ENCODE results near the gene NME7.
"Not testable (repeated sequence)": the region's sequence is repeated elsewhere in the genome, so short reads cannot be mapped to it uniquely, and the experiment has no call there.

Gene NME7

DNA sequence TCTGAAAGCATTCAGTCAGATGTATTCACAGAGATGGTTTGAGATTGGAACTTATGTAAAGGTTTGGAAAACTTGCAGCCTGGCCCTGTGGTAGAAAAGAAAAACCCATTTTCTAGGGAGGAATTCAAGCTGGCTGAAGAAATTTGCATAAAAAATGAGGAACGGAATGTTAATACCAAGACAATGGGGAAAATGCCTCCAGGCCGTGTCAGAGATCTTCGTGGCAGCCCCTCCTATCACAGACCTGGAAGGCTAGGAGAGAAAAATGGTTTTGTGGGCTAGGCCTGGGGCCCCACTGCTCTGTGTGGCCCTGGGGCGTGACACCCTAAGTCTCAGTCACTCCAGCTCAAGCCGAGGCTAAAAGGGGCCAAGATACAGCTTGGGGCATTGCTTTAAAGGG lies 26.7 kb downstream of the NME7 start:
- no peak for DNase-seq

DNA sequence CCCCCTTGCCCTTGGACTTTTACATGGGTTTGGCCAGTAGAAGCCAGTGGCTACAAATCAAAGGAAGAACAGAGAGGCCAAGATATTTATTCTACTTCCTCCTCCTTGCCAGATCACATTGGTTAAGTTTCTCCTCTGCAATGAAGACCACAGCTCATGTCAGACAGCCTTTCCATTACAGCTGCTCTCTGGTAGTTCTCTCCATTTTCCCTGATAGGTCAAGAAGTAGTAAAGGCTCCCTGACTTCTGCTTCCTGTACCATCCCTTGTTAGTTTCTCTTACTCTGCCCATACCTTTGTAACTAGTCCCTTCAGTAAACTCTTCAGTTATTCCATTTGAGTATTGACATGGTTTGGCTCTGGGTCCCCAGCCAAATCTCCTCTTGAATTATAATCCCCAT lies 27.8 kb downstream of the NME7 start:
- no peak for DNase-seq

DNA sequence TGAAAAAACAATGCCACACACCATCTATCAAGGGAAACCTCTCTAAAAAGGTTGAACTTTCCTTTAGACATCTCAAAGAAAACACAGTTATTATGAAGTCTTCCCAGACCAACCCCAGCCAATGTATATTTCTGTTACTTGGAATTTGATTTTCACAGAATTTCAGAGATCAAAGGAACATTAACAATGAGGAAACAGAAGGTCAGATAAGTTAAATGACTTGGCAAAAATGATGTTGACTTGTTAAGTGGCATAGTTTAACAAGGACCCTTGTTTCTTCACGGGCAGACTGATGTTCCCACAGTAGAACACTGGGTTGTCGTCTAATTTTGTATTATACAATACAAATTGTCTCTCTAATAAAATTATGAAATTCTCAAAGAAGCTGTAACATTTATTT lies 29.0 kb downstream of the NME7 start:
- DNase-seq, result no peak

DNA sequence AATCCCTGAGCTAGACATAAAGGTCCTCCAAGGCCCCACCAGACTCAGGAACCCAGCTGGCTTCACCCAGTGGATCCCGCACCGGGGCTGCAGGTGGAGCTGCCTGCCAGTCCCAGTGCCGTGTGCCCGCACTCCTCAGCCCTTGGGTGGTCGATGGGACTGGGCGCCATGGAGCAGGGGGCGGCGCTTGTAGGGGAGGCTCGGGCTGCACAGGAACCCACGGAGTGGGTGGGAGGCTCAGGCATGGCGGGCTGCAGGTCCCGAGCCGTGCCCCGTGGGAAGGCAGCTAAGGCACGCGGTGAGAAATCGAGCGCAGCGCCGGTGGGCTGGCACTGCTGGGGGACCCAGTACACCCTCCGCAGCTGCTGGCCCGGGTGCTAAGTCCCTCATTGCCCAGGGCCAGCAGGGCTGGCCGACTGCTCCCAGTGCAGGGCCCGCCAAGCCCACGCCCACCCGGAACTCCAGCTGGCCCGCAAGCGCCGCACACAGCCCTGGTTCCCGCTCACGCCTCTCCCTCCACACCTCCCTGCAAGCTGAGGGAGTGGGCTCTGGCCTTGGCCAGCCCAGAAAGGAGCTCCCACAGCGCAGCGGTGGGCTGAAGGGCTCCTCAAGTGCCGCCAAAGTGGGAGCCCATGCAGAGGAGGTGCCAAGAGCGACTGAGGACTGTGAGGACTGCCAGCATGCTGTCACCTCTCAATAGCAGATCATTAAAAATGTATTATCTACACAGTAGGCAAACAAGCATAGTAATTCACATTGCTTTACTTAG lies 30.5 kb downstream of the NME7 start:
- DNase-seq, result not testable (repeated sequence)

DNA sequence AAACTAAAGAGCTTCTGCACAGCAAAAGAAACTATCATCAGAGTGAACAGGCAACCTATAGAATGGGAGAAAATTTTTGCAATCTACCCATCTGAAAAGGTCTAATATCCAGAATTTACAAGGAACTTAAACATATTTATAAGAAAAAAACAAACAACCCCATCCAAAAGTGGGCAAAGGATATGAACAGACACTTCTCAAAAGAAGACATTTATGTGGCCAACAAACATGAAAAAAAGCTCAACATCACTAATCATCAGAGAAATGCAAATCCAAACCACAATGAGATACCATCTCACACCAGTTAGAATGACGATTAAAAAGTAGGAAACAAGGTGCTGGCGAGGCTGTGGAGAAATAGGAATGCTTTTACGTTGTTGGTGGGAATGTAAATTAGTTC lies 32.9 kb downstream of the NME7 start:
- not testable (repeated sequence) for DNase-seq

DNA sequence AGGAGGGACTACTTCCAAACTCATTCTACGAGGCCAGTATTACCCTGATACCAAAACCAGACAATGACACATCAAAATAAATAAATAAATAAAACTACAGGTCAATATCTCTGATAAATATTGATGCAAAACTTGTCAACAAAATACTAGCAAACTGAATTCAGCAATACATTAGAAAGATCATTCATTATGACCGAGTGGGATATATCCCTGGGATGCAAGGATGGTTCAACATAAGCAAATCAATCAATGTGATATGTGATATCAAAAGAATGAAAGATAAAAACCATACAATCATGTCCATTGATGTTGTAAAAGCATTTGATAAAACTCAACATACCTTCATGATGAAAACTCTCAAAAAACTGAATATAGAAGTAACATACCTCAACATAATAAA lies 36.7 kb downstream of the NME7 start:
- DNase-seq, result no peak

DNA sequence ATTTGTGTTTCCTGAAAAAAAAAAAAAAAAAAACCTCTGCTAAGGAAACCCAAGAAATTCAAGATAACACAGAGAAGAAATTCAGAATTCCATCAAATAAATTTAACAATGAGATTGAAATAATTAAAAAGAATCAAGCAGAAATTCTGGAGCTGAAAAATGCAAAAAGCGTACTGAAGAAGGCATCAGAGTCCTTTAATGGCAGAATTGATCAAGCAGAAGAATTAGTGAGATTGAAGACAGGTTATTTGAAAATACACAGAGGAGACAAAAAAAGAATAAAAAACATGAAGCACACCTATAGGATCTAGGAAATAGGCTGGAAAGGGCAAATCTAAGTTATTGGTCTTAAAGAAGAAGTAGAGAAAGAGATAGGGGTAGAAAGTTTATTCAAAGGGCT lies 38.2 kb downstream of the NME7 start:
- no peak for DNase-seq

- no peak for DNase-seq
These were observed 39.7 kb downstream of the NME7 start for GRCh38 chr1:169327875-169328274.

DNA sequence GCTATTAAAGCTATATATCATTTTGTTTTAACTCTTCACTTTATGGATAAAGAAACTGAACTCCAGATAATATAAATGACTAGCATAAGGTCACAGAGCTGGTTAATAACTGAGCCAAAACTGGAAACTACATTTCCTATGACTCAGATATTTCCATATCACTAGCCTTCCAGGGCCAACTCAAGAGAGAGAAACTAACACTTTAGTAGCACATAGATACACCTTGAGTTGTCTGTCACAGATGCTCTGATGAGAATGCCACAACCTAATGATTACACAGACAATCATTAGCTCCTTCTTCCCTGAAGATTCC lies 40.7 kb downstream of the NME7 start:
- no peak for DNase-seq

GRCh38 chr1:169326261-169326955 lies 41.2 kb downstream of the NME7 start:
- DNase-seq, result no peak

DNA sequence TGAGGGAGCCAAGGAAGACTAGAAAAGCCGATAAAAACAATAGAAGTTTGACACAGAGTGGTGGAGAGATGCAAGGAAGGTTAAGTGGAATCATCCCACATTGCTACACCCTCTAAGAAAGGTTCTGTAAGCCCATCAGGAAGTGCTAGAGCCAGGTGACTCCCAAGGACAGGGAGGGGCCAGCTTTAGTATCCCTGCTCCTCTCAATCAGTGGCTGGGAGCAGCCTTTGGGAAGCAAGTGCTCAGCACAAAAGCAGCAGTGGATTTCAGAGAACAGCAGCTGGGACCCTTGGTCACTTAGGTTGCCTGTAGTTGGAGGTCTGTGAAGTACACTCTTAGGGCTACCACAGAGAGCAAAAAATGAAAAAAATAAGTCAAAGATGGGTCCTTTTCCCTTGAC lies 42.5 kb downstream of the NME7 start:
- DNase-seq, result no peak

DNA sequence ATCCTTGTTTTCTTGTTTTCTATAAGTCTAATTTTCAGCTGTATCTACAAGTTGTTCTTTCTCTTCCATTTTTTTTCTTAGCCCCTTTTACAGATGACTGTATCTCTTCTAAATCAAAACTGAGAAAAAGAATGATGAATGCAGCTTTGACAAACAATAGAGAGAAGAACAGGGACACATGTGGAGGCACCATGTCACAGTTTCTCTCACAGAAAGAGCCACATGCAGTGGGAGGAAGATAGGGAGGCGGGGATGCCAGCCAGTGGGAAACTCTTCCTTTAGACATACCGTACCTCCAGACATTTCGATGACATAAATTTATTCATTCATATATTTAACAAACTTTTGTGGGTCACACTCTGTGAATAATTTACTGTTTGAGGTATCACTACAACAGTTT lies 45.5 kb downstream of the NME7 start:
- no peak for DNase-seq

GRCh38 chr1:169321539-169321938 lies 46.1 kb downstream of the NME7 start:
- no peak for DNase-seq

DNA sequence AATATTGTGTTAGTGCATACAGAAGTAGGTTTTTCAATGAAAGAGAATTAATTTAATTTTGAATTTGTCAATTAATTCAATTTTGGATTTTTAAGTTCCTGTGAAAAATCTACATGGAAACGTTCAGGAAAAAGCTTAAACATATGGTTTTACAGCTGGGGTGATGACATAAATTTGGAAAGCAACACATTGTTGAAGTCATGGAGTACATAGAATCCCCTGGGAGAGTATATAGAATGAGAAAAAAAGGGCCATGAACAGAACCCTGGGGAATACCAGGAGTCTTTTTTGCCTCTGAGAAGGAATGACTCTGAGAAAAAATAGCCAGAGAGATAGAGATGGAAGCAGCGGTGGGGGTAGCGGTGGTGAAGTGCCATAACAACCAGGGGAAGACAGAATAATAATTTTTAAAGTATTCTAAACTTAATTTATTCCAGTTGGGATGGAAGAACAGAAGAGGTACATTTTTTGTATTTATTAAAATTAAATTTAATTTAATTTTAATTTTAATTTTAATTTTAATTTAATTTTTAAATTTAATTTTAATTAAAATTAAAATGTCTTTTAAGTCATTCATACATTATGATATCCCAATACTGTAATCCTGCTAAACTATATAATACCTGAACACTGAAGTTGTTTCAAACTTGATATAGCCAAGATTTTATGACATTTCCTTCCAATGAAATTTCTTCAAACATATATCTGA lies 48.9 kb downstream of the NME7 start:
- no peak for DNase-seq

- DNase-seq, result no peak
These were observed 51.0 kb downstream of the NME7 start for GRCh38 chr1:169316556-169316955.

- DNase-seq, result no peak
These were observed 55.3 kb downstream of the NME7 start for GRCh38 chr1:169312084-169312954.

- DNase-seq, result no peak
These were observed 58.1 kb downstream of the NME7 start for GRCh38 chr1:169309178-169310166.

DNA sequence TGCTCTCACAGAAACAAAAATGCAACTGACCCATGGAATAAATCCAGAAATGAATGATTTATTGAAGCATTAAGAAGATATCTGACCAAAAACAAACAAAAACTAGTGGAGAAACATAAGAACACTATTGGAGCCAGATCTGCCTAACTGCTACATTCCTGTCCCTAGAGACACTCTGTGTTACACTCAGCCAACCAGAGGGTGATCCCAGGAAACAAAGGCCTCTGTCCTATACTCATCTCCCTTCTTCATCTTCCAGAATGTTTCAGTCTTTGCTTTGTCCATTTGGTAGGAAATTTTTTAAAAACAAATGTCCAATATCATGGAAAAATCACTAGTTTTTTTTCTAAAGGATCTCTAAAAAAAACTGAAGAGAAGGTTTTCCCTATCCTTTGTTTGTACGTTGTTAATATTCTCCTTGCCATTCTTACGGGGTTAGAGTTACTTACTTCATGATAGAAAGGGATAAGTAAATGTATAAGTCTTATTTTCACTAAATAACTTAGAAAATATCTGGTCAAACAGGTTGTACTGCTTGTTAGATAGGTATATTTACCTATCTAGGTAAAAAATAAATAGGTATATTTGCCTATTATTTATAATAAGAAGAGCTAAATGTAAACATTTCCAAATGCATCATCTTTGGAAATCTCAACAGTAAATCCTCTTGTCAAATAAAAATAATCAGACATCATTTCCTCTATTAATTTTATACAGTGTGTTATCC lies 59.1 kb downstream of the NME7 start:
- no peak for DNase-seq

DNA sequence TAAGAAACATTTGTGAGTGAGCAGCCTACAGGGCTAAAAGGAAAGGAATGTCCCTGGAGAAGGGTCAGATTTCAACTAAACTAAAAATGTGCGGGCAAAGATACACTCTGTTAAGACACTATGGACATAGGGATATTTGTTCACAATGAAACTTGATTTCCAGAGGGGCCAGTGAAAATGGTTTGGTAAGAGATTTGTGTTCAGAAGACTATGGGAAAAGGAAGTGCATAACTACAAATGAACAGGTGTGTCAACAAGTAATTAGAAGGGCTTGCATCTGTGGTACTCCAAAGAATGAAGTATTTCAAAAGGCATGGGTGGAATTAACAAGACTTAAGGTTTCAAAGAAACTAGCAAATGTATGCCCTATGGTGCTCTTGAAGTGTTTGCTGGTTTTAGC lies 60.4 kb downstream of the NME7 start:
- no peak for DNase-seq

DNA sequence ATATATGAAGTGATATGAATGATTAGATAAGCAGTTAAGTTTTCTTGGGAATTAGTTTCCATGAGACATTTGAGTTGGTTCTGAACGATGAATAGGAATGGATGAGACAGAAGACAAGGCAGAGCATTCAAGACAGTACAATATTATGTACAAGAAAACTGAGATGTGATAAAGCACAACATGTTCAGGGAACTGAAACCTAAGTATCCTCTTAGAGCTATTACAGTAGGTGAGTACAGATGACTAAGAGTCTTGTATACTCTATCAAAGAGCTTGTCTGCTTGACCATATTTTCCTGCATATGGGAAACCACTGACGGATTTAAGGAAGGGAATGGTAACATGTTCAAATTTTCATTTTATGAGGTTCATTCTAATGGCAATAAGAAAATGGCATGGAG lies 61.6 kb downstream of the NME7 start:
- DNase-seq, result no peak

- DNase-seq, result no peak
These were observed 62.2 kb downstream of the NME7 start for GRCh38 chr1:169305356-169305755.
